ENCODE results near the gene ARID4A.
"Not testable (repeated sequence)": the region's sequence is repeated elsewhere in the genome, so short reads cannot be mapped to it uniquely, and the experiment has no call there.

The ARID4A gene

DNA sequence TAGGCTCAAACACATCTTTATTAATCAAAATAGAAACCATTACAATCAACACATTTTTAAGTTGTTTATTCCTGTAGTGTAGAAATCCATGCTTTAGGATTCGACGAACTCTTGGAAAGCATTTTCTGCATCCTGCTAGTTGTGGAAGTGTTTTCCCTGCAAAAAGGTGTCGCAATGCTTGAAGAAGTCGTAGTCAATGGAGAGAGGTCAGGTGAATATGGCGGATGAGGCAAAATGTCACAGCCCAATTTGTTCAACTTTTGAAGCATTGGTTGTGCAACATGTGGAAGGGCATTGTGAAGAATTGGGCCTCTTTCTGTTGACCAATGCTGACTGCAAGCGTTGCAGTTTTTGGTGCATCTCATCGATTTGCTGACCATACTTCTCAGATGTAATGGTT is 4.2 kb upstream of the ARID4A start:
- no peak for DNase-seq (ENCODE audit: low read depth)

DNA sequence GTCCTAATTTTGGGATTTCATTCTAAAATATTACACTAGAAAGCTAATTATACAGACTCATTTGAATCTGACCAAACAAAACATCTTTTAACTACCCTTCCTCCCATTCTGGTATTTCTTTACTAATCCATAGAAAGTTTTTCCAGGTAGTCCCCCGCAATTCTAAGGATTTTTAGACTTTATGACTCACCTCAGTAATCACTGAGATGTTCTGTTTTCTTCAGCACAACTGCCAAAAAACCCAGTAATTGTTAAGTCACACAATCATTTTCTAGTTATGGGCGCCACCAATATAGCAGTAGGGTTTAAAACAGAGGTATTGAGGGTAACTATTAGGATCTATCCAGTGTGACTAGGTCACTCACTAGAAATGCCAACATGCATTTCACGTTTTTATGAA is 1.6 kb upstream of the ARID4A start:
- DNase-seq (ENCODE audit: low read depth) = no peak

DNA sequence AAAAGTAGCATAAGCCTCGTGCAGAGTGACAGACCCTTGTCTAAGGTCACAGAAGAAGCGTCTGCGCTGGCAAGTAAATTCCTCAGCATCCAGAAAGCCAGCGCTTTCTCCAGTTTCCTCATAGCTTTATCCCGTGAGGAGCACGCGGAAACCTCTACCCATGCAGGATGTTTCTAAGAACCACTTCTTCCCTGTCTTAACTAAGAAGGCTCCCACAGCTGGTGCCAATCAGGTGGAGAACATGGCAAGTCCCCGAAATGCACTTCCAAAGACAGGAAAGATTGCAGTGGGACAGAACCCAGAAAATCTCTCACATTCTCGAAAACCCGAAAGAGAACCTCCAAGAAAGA is 968 bp upstream of the ARID4A start:
- DNase-seq (ENCODE audit: low read depth) = no peak

DNA sequence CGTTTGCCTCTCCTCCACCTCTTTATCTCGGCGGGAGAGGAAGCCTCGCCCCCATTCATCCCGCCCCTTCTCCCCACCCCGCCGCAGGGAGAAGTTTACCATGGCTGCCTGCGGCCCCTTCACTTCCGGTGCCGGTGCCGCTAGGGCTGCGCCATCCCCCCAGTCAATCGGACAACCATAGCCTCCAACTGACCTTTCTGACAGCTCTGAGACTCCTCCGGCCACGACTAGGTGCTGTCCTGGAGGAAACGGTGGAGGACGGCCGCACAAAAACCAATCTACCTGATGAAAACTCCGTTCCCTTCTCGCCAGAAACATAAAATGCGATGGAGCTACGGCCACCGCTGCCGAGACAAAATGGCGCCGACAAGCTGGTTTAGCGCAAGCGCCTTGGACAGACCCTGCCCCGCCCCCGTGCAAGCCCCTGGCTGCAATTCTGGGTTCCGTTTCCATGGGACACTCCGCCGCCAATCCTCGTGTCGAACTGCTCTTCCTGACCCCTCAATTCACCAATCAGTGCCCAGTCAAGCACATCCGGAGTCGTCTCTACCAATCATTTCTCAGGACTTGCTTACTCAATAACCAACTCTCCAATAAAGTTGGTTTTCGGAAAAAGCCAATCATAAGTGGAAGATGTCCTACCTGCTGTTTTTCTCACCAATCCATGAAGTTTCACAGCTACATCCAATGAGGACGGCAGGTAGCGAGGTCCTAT is 436 bp upstream of the ARID4A start:
- peak; percentile 97 for DNase-seq (ENCODE audit: low read depth)

DNA sequence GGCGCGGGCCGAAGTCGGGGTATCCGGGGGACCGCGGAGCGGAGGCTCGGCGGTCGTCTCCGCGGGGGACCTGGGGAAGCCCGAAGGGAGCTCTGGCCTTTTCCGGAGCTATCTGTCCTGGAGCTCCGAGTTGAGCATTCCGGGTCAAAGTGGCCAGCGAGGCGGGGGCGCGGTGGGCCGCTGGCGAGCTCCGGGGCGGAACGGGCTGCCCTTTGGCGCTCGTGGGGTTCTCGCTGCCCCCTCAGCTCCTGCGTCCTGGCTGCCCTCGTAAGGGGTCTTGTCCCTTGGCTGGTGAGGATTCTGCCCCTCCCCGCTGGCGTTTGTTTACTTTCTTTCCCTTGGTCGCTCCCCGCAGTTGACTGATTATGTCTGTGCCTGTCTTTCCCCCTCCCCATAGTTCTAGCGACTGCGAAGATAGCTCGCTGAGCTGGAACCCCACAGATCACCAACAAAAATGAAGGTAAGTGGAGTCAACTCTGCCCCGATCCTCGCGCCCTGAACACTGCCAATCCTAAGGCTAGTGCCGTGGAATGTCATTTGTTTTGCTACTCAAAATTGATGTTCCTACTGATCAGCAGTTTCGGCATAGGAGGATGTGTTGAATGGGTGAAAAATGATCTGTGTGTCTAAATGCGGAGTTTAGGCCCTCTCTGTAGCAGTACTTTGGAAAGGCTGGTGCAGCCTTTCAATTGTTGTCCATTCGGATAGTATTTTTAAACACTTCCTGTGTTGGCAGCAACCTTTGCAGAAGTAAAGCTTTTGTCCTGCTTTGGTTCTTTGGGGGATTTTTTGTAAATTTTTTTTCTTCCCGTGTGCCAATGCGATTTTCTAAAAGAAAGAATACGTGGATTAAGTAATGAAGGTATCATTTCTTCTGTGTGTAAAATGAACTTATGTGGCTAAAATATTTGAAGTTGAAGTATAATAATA is 1.3 kb downstream of the ARID4A start:
- DNase-seq (ENCODE audit: low read depth) = no peak

DNA sequence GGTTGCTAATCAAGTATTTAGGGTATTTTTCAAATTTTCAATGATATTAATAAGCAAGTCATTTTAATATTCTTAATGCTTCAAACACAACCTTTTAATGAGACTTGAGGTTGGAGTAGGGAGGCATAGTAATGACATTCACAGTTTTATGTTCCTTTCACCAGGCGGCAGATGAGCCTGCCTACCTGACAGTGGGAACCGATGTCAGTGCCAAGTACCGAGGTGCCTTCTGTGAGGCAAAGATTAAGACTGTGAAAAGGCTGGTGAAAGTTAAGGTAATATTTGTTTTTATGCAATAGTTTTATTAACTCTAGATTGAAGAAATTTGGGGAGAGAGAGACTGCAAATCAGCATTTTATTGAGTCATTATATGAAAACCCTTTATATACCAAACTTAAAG is 3.1 kb downstream of the ARID4A start:
- no peak for DNase-seq (ENCODE audit: low read depth)

DNA sequence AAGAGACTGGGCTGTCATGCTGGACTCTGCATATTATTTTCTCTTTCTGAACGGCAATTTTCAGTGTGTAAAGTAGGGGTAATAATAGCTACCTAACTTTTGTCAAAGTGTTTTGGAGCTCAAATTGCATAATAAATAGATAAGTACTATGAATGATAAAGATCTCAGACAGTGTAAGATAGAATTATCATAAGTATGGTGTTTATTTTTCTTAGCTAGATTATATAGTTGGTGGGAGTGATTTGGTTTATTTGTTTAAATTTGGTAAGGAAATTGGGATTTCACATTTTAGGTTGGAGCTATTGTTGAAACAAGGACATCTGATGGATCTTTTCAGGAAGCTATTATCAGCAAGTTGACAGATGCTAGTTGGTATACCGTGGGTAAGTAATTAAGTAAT is 7.4 kb downstream of the ARID4A start:
- no peak for DNase-seq (ENCODE audit: low read depth)

DNA sequence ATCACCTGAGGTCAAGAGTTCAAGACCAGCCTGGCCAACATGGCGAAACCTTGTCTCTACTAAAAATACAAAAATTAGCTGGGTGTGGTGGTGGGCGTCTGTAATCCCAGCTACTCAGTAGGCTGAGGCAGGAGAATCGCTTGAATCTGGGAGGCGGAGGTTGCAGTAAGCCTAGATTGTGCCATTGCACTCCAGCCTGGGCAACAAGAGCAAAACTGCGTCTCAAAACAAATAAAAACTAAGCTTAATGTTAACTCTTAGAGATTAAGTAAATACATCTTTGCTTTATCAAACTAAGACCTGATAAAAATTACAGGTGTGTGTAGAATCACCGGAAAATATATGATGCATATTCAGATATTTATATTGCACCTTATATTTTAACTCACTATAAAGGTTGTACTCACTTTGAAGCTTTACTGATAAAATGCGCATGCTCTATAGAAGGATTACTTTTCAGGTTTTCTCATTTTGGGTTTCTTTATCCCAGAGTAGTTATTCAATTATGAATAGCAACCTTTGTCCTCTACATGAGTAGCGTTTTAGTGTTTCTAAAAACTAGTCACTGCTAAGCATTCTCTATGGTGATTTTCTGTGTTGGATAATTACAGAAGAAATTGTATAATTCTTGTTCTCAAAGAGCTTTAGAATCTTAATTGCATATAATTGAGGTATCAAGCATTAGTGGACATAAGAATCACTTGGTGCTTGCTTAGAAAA is 9.4 kb downstream of the ARID4A start:
- DNase-seq (ENCODE audit: low read depth) = no peak

DNA sequence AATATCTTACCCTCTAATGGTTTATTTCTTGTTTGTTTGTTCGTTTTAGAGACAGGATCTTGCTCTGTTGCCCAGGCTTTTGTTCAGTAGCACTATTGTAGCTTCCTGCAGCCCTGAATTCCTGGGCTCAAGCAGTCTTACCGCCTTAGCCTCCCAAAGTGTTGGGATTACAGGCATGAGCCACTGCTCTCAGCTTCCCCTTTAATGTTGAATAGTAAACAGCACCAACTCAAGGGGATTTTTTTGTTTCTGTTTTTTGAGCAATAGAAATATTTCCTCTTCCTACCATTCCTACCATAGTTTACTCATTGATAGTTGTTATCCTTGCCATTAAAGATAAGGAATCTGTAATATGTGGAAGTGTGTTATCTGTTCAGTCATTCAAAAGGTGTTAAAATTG is 10.7 kb downstream of the ARID4A start:
- DNase-seq (ENCODE audit: low read depth) = no peak

DNA sequence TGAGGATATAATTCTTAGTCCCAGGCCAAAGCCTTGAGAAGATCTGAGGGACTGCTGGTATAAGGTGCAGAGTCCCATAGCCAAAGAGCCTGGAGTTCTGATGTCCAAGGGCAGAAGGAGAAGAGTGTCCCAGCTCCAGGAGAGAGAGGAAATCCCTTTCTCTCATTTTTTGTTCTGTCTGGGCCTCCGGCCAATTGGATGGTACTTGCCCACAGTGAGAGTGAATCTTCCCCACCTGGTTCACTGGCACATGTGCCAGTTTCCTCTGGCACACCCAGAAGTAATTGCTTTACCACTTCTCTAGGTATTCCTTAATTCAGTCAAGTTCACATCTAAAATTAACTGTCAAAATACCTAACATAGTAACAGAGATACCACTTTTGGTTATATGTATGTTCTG is 15.3 kb downstream of the ARID4A start:
- DNase-seq (ENCODE audit: low read depth) = no peak

DNA sequence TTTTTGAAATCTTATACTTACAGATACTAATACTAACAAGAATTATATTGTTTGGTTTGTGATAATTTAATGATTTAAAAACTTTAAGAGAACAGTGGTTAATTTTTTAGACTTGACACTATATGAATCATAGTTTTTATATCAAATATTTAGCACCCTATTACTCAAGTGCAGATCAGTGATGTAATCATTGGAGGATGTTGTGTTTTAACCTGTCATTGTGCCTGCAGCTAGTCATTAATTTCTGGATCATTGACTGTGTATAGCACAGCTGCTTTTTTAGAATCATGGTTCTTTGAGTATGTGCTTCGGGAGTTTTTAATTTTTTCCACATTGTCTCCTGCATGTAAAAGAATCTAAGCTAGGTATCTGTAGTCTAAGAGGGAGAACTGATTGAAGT is 17.3 kb downstream of the ARID4A start:
- DNase-seq (ENCODE audit: low read depth) = no peak

DNA sequence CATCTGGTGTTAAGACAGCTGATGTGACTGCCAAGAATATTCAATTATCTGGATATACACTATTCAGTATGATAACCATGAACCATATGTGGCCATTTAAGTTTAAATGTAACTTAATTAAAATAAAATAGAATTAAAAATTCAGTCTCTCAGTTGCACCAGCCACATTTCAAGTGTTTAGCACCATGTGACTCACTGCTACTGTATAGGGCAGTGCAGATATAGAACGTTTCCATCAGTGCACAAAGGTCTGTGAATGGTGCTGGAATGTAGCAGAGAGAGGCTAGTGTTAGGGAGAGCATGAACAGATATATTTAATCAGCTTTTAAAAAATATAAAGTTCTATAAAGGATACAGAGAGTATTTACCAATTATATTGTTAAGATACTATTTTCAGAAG is 28.7 kb downstream of the ARID4A start:
- no peak for DNase-seq (ENCODE audit: low read depth)

DNA sequence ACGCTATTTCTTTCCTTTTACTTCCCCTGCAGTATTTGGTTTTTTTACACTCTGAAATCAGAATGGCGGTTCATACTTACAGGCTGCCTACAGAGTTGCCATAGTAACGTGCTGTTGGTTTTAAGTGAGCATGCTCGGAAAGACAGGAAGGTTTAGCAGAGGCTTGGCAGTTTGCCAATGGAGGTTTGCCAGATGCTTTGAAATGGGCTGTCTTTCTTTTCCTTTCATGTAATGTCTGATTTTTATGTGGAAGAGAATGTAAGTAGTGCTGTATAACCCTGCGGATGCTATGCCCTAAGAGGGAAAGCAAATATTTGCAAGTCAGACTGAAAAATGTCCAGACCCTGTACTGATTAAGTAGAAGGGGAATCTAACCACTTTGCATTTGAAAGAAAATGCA is 32.8 kb downstream of the ARID4A start:
- DNase-seq (ENCODE audit: low read depth) = peak; percentile 79

DNA sequence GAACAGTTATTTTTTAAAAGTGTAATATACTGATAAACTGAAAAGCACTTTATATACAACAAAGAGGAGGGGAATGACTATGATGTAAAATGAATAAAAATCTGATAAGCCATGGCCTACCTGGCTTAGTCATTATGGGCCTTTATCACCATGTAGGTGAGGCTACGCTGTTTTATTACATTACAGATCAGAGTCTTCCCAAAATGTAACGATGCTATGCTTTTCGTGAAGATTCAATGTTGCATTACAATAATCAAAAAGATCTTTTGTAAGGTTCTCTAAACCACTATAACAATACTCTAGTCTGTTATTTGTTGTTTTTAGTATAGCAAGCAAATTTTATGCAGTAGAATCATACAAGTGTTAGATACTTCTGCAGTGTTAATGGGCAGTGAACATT is 34.2 kb downstream of the ARID4A start:
- no peak for DNase-seq (ENCODE audit: low read depth)

DNA sequence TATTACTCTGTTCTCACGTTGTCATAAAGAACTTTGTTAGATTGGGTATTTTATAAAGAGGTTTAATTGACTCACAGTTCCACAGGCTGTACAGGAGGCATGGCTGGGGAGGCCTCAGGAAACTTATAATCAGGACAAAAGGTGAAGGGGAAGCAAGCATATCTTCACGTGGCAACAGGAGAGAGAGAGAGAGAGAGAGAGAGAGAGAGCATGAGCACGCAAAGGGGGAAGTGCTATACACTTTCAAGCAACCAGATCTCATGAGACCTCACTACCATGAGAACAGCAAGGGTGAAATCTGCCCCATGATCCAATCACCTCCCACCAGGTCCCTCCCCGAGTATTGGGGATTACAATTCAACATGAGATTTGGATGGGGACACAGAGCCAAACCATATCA is 41.3 kb downstream of the ARID4A start:
- not testable (repeated sequence) for DNase-seq (ENCODE audit: low read depth)

DNA sequence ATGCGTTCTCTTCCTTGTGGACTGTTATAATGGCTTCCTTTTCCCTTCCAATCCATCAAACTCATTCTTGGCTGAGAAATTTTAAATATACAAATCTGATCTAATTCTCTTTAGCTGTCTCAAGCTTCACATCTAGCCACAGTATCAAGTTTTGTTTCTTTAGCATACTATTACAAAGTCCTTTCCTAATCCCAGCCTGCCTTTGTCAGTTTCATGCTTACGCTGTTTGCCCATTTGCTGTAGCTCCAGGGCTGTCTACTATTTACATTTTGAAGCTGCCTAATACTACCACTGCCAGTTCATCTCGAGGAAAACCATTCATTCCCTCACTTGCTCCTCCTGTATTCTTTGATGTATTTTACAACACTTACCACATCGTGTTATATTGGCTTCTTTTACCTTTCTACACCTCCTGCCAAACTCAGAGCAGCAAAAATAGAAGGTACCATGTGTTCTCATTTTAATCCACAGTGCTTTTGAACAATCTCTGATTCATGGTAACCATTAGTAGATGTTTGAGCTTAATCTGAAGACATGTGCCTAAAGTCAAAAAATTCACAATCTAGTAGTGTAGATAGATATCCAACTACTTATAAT is 42.9 kb downstream of the ARID4A start:
- no peak for DNase-seq (ENCODE audit: low read depth)

DNA sequence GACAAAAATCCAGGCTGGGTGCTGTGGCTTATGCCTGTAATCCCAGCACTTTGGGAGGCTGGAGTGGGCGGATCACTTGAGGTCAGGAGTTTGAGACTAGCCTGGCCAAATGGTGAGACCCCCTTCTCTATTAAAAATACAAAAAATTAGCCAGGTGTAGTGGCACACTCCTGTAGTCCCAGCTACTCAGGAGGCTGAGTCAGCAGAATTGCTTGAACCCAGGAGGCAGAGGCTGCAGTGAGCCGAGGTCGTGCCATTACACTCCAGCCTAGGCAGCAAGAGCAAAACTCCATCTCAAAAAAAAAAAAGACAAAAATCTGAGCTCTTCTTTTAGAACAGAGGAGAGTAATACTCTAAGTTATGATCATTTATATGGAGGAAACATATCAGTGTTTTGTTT is 45.2 kb downstream of the ARID4A start:
- DNase-seq (ENCODE audit: low read depth) = not testable (repeated sequence)

DNA sequence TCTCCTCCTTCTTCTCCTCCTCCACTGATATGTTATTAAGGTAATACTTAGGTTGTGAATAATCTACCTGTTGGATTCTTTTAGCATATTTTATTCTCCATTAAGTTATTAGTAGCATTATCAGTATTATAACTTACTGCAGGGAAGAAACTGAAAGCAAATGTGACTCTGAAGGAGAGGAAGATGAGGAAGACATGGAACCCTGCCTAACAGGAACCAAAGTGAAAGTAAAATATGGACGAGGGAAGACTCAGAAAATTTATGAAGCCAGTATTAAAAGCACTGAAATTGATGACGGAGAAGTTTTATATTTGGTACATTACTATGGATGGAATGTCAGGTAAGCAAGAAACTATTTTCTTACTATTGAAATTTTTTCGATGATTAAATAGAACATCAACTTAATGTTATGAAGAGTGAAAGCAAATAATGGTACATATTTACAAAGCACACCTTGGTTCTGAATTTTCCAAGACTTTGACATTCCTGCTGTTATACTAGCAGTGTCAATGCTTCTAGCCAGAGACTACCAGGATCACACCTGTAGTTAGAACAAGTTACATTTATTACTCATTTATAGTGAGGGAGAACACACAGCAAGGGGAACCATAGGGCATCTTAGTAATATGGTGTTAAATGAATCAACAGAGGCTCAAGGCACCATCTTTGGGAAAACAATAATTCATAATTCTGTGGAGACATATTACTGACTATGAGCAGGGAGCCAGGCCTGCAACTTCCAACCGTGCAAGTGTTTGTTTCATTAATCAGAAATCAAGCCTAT is 55.4 kb downstream of the ARID4A start:
- no peak for DNase-seq (ENCODE audit: low read depth)

DNA sequence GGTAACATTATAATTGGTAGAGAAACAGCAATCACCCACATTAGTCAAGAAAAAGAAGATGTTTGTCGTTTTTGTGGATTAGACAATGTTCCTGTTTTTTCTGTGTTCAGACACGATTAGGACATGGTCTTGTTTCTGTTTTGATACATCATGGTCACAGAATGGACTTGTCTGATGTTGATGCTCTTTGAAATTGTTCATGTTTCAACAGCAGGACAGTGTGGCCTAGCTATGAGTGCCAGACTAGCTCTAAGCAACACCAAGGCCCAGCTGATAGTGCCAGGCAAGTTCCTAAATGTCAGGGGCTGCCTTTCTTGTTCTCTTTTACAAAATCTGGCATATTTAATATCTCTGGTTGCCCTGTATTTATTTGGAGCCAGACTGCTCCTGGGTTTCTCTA is 56.5 kb downstream of the ARID4A start:
- DNase-seq (ENCODE audit: low read depth) = no peak

DNA sequence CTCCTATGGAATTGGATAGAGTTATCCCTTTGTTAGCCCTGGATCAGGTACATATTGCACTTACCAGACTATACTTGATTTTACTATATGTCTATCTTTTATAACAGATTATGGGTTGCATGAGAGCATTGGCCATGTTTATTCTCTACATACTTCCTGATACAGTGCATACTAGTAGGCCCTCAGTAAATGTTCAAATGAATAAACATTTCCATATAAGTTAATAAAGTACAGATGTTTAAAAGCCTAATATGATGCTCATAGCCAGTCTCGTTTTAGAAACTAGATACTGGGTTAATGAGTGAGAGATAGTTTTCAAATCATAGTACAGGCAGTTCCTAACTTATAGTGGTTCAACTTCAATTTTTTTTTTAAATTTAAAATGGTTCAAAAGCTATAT is 57.9 kb downstream of the ARID4A start:
- DNase-seq (ENCODE audit: low read depth) = no peak

DNA sequence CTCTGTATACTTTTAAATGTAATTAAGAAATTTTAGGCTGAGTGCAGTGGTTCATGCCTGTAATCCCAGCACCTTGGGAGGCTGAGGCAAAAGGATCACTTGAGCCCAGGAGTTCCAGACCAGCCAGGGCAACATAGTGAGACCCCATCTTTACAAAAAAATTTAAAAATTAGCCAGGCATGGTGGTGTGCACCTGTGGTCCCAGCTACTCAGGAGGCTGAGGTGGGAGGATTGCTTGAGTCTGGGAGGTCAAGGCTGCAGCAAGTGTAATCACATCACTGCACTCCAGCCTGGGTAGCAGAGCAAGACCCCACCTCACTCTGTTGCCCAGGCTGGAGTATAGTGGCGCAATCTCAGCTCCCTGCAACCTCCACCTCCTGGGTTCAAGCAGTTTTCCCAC is 63.9 kb downstream of the ARID4A start:
- DNase-seq (ENCODE audit: low read depth) = not testable (repeated sequence)

Data from activated T-cell treated with anti-CD3 and anti-CD28 coated beads for 24 hours (primary cell).